GM12891 (cell line): ENCODE results near the gene MCUR1.

ENCODE experiments used
- DNase-seq: peaks from one replicate; pipeline ENCODE4 v3.0.0; 2011; ENCODE audit warnings: low spot score; ENCODE audit not compliant: insufficient read length
- FAIRE-seq: peaks from 2 replicates; lab custom pipeline; 2011; peaks lifted over from hg19 to GRCh38; lab: Jason Lieb, UNC
- PAX5 ChIP-seq: IDR thresholded peaks from 2 replicates; pipeline ENCODE4 v1.6.1; 2011; ENCODE audit warnings: low read length, moderate library complexity, mild to moderate bottlenecking; ENCODE audit not compliant: insufficient read depth, severe bottlenecking
- POLR2A ChIP-seq: IDR thresholded peaks from 2 replicates; pipeline ENCODE4 v1.6.1; 2011; ENCODE audit warnings: low read depth, low read length, control low read depth
- POLR2AphosphoS5 ChIP-seq: IDR thresholded peaks from 2 replicates; pipeline ENCODE4 v1.6.1; 2011; ENCODE audit warnings: low read depth, low read length, control low read depth
- POU2F2 ChIP-seq: IDR thresholded peaks from 2 replicates; pipeline ENCODE4 v1.6.1; 2011; ENCODE audit warnings: low read depth, mild to moderate bottlenecking, control low read depth, low read length, moderate library complexity
- SPI1 ChIP-seq: IDR thresholded peaks from 2 replicates; pipeline ENCODE4 v1.6.1; 2011; ENCODE audit warnings: low read depth, low read length, control low read depth
- TAF1 ChIP-seq: IDR thresholded peaks from 2 replicates; pipeline ENCODE4 v1.6.1; 2011; ENCODE audit warnings: low read depth, low read length, control low read depth

The MCUR1 gene

DNA sequence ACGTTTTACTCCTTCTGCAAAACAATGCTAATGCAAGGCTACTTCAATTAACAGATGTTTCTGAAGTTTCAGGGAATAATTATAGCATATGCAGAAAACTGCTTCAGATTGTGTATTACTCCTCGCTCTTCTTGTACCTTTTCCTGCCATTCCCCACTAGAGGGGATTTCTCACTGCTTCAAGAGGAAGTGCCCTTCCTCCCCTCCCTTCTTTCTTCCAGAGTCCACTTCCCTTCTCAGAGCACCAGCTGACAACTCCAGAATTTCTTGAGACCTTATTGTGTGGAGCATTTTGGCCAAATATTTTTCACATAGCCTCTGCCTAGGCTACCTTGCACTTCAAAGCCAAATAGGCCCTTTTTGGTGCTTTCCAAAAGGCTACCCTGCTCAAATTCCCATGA is 12.7 kb upstream of the MCUR1 start:
- FAIRE-seq (no peak), DNase-seq (no peak)
- TF ChIP-seq POLR2A (no peak), POU2F2 (no peak), SPI1 (peak; percentile 46; the same call in 1 of the 2 replicates), PAX5 (no peak)

DNA sequence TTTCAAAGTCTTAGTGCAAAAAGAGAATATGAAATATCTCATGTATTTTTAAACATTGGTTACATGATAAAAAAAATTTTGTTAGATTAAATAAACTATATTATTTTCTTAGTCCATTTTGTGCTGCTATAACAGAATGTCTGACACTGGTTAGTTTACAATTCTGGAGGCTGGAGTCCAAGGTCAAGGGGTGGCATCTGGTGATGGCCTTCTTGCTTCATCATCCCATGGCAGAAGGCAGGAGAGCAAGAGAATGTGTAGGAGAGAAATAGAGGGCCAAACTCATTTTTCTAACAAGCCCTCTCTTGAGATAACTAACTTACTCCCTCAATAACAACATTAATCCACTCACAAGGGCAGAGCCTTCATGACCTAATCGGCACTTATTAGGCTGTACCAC is 11.5 kb upstream of the MCUR1 start:
- FAIRE-seq (no peak), DNase-seq (no peak)
- no peak for TF ChIP-seq PAX5
- TF ChIP-seq POU2F2, result no peak
- TF ChIP-seq TAF1, result no peak
- no peak for TF ChIP-seq POLR2AphosphoS5
- no peak for TF ChIP-seq SPI1

DNA sequence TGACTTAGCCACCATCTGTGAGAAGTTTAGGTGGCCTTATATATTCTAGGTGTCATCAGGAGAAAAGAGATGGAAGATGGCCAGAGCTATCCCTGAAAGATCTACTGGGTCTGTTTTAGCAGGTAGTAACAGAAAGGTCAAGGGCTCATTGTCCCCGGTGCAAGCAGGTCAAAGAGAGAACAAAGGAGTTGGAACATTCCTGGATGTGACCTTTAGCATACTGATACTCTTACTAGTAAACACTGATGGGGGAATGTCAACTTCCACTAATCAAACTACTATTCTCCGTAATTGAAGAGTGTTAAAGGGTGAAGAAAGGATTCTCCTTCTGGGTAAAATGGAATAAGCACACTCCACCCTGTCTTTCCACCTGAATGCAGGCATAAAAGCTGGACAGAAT is 4.0 kb upstream of the MCUR1 start:
- no peak for TF ChIP-seq POLR2AphosphoS5
- DNase-seq, result no peak
- no peak for FAIRE-seq

DNA sequence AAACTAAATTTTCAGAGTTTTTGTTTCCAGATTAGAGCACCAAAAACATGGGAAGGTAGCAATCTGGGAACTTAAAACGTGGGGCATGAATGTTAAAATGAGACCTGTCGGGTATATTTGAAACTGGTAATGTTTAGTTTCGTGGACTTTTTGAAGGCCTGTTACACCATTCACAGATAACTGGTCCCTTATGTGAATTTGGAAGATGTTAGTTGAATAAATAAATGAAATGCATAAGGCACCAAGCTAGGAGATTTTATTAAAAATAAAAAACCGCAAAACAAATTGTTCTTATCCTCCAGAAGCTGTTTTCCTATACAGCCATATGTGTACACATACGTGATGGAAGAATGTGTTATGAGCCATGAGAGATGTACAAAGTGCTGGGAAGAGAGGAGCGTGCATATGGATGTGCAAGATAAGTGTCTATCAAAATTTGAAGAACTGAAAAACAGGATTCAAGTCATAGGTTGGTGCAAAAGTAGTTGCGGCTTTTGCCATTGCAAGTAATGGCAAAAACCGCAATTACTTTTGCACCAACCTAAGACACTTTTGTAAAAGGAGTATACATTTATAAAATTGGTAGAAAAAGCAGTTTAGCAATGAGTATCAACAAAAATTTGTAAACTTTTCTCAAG is 700 bp upstream of the MCUR1 start:
- peak; percentile 56 for FAIRE-seq
- TF ChIP-seq SPI1 (peak; percentile 69), POU2F2 (no peak)
- DNase-seq, result no peak

DNA sequence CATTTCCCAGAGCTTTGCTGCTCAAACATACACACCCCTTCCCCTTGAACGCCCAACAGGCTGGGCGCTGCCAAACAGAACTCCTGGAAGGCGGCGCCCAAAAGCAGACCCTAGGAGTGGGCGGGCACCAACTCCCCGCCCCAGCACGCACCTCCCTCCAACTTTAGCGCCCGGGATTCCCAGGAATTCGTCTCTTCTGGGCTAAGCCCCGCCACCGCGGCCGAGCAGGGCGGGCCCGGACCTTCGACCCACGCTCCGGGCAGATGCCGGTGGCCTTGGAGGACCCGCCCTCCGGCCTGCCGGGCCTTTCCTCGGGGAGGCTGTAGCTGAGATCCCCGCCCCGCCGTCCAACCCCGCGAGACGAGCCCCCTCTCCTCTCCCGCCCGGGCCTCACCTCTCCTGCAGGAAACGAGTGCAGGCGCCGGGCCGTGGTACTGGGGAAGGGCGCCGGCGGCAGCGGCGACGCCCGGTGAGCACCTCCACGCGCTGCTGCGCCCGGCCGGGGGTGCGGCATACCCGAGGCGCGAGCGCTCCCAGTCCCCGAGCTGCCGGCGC is 659 bp downstream of the MCUR1 start:
- DNase-seq (peak; percentile 62), FAIRE-seq (no peak)
- TF ChIP-seq TAF1 (no peak), PAX5 (no peak), SPI1 (no peak), POU2F2 (no peak), POLR2AphosphoS5 (no peak), POLR2A (no peak)

DNA sequence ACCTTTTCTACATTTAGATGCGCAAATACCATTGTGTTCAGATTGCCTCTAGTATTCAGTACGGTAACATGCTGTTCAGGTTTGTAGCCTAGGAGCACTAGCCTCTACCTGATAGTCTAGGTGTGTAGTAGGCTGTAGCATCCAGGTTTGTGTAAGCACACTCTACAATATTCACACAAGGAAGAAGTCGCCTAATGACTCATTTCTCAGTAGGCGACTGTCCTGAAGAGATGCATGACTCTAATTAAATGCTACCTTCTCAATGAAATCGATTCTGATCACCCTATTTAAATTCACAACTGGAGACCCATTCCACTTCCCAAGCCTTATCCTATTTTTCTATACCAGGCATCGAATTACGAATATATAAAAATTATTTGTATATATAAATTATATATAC is 1.3 kb downstream of the MCUR1 start:
- TF ChIP-seq POLR2AphosphoS5 (no peak), TAF1 (no peak), PAX5 (no peak), SPI1 (no peak), POU2F2 (no peak), POLR2A (no peak)
- DNase-seq (no peak), FAIRE-seq (peak; percentile 64)

DNA sequence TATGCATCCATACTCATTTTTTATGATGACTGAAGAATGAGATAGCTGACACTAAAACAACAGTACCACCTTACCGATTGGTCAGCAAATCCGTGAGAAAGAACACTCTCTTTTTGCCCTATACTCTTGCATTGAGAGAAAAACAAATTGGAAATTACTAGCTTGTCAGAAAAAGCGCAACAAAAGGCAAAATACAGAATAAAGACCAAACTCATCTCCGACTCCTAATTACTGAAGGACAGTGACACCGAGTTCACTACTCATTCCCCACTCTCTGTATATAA is 2.1 kb downstream of the MCUR1 start:
- no peak for DNase-seq
- FAIRE-seq, result no peak

DNA sequence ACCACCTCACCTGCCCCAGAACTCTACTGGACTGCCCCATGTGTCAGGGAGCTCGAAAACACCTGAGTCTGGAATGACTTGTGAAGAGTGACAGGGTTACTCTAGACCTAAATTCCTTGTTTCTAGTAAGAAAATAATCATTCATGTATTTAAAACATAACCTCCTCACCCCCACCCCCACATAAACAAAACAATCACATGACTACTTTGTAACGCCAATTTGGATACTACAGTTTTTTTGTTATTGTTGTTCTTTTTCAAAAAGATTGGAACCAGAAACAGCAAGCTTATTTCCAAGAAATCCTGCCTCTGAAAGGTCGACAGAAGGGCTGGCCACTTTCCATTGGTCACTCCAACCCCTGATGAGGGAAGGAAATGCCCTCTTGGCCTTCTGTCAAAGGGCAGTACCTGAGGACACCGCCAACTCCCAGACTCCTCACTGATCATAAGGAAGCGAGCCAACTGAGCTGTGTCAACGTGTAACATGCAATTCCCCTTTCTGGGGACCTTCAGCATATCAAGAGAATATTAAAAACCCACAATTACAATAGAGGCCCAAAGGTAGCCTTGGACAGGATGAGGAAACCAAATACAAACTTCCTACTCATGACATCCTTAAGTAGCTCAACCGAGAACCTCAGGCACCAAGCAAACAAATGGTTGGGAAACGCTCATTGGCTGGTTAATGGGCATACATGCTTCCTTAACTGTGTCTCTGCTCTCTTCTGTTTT is 2.6 kb downstream of the MCUR1 start:
- TF ChIP-seq PAX5 (no peak), POLR2A (no peak), POLR2AphosphoS5 (no peak), TAF1 (no peak), POU2F2 (no peak), SPI1 (no peak)
- DNase-seq (no peak), FAIRE-seq (no peak)

More for the DNA sequence above, 2.1 kb downstream of the MCUR1 start:
- TF ChIP-seq POLR2AphosphoS5, result no peak

DNA sequence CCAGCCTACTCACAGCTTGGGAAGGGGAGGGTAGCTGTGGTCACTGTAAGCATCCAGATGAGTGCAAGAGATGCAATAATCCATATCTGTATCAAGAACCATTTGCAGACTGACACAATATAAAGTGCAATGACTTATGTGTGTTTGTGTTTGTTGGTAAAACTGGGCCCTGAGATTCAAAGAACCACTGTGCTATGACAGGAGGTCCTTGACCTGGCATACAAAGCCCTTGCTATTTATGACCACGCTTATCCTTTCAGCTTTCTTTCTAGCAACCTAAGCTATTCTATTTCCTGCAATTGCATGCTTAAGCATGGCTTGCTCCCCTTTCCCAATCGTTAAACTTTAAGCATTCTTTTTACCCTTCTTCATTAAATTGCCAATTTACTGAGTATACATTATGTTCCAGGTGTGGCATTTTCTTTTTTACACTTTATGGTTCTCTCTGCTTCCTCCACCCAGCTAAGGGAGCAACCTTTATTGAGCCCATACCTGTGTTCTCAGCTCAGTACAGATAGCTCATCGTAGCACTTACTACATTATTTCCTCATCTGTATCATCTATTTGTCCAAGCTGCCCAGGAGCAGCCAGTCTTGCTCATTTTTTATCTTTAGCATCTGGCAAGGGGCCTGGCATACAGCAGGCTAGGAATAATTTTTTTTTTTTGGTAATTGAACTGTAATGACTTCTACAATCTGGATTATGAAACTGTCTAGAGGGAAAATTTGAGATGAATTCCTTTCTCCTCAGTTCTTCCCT is 3.5 kb downstream of the MCUR1 start:
- TF ChIP-seq SPI1 (no peak), PAX5 (no peak), POLR2AphosphoS5 (no peak), POLR2A (no peak), POU2F2 (no peak), TAF1 (no peak)
- no peak for FAIRE-seq
- no peak for DNase-seq

DNA sequence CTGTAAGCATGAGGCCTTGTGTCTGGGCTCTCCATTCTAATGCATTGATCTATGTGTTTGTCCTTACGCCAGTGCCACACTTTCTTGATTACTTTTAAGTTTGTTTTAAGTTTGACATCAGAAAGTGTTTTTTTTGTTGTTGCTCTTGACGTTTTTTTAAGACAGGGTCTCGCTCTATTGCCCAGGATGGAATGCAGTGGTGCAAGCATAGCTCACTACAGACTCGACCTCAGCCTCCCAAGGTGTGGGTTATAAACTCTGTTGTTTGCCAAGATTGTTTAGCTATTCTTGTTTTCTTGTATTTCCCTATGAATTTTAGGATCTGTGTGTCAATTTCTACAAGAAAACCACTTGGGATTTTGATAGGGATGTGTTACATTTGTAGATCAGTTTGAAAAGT is 5.6 kb downstream of the MCUR1 start:
- DNase-seq, result no peak
- TF ChIP-seq PAX5 (no peak), TAF1 (no peak), POLR2A (no peak), POLR2AphosphoS5 (no peak), POU2F2 (no peak), SPI1 (no peak)
- FAIRE-seq, result no peak
